ENCODE measurements around the gene STYXL1.
"Not testable (repeated sequence)": the region's sequence is repeated elsewhere in the genome, so short reads cannot be mapped to it uniquely, and the experiment has no call there.

Gene STYXL1, protein sequence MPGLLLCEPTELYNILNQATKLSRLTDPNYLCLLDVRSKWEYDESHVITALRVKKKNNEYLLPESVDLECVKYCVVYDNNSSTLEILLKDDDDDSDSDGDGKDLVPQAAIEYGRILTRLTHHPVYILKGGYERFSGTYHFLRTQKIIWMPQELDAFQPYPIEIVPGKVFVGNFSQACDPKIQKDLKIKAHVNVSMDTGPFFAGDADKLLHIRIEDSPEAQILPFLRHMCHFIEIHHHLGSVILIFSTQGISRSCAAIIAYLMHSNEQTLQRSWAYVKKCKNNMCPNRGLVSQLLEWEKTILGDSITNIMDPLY
- 8.7 to 11.2 (median 10.1) reads per million in 3 donors for total RNA-seq

DNA sequence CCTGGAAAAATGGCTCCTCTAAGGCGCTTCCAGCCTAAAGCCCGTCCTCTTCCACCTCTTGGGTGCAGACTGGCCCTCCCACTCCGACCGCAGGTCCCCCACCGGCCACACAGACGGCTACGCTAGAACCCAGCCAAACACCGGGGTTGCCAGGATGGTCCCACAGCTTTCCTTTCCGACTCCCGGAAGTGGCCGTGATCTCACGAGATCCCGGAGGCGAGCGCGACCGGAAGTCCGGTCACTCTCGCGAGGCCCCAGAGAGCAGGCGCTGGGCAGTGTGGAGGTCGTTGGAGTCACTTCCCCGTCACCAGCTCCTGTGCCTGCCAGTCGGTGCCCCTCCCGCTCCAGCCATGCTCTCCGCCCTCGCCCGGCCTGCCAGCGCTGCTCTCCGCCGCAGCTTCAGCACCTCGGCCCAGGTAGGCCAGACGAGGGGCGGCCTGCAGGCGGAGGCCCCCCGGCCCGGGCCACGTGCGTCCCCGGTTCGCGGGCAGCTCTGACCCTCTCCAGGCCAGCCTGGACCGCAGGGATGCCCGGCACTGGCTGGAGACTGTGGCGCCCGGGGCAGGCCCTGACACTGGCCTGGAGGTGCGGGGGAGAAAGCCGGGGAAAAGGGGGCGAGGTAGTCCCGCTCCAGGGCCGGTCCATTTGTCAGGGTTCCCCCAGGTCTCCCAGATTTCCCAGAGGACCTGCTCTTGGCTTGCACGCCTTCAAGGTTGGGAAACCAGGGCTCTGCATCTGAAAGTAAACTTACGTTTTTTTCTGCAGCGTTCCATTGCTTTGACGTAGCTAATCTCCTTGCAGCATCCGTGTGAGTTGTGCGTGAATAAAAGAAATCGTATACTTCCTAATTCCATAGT, at the start of gene STYXL1, which contains the start of gene MDH2:
STYXL1 (minus strand) TSS at position 190 of the 857 bp plus-strand sequence. CDS start 17,477 bp downstream, outside the sequence.
MDH2 (plus strand) TSS at position 296 of the 857 bp plus-strand sequence; CDS start at position 351, 55 bp downstream.
- H3K4me1 ChIP-seq (ENCODE audit: control insufficient read depth, insufficient read depth, low read length, poor library complexity, severe bottlenecking), result peaks cover 3% of the 10 kb centered on the region
- peak; percentile 76 to 85 (median 79) for DNase-seq
- no peaks in the 10 kb centered on the region for H3K9me3 ChIP-seq (ENCODE audit: control insufficient read depth, low read length)
- H3K27ac ChIP-seq (ENCODE audit: insufficient read depth, low read length, poor library complexity, severe bottlenecking), result peak within 1 kb of the TSS; percentile 80
- peaks cover 4% of the 10 kb centered on the region for H3K36me3 ChIP-seq (ENCODE audit: control insufficient read depth, insufficient read depth, low read length)
- peak within 1 kb of the TSS; percentile 91 for H3K4me3 ChIP-seq (ENCODE audit: insufficient read depth, low read depth, low read length, poor library complexity, severe bottlenecking)
- H3K27me3 ChIP-seq (replicated peaks; ENCODE audit: control insufficient read depth, insufficient read depth, low read length, poor library complexity, severe bottlenecking), result no peaks in the 10 kb centered on the region

DNA sequence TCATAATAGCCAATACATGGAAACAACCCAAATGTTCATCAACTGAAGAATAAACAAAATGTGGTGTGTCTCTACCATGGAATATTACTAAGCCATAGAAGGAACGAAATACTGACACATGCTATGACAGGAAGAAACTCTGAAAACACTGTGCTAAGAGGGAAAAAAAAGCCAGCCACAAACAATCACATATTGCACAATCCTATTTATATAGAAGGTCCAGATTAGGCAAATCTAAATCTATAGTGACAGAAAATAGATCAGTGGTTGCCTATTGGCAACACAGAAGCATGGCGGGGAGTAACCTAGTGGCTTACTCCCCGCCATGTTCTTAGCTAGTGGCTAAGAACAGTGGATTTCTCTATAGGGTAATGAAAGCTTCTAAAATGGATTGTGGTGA, 48.1 kb upstream of the STYXL1 start:
- no peaks in the 10 kb centered on the region for H3K27me3 ChIP-seq (replicated peaks; ENCODE audit: control insufficient read depth, insufficient read depth, low read length, poor library complexity, severe bottlenecking)
- no peaks in the 10 kb centered on the region for H3K36me3 ChIP-seq (ENCODE audit: control insufficient read depth, insufficient read depth, low read length)
- H3K4me3 ChIP-seq (ENCODE audit: insufficient read depth, low read depth, low read length, poor library complexity, severe bottlenecking), result no peak overlapping the region
- H3K9me3 ChIP-seq (ENCODE audit: control insufficient read depth, low read length), result no peaks in the 10 kb centered on the region
- no peak for DNase-seq
- H3K27ac ChIP-seq (ENCODE audit: insufficient read depth, low read length, poor library complexity, severe bottlenecking), result no peak overlapping the region
- no peaks in the 10 kb centered on the region for H3K4me1 ChIP-seq (ENCODE audit: control insufficient read depth, insufficient read depth, low read length, poor library complexity, severe bottlenecking)

DNA sequence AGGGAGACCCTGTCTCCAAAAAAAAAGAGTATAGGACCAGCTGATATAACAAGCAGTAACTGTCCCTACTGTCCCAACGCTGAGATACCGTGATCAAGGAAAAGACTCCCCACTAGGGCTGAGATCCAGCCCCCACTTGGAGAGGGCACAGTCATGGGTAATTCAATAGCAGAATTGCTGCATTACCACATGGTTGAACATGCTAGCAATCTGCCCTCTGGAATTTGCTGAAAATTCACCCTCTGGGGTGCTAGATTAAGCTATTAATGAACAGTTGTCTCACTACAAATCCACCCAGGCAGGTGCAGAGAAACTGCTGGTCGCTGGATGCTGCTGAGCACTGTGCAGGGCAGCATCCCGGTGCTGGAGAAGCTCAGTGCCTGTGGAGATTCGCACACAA, 46.5 kb upstream of the STYXL1 start:
- not testable (repeated sequence) for H3K27me3 ChIP-seq (replicated peaks; ENCODE audit: control insufficient read depth, insufficient read depth, low read length, poor library complexity, severe bottlenecking); H3K4me3 ChIP-seq (ENCODE audit: insufficient read depth, low read depth, low read length, poor library complexity, severe bottlenecking); H3K9me3 ChIP-seq (ENCODE audit: control insufficient read depth, low read length); H3K4me1 ChIP-seq (ENCODE audit: control insufficient read depth, insufficient read depth, low read length, poor library complexity, severe bottlenecking); DNase-seq; H3K36me3 ChIP-seq (ENCODE audit: control insufficient read depth, insufficient read depth, low read length); H3K27ac ChIP-seq (ENCODE audit: insufficient read depth, low read length, poor library complexity, severe bottlenecking)

DNA sequence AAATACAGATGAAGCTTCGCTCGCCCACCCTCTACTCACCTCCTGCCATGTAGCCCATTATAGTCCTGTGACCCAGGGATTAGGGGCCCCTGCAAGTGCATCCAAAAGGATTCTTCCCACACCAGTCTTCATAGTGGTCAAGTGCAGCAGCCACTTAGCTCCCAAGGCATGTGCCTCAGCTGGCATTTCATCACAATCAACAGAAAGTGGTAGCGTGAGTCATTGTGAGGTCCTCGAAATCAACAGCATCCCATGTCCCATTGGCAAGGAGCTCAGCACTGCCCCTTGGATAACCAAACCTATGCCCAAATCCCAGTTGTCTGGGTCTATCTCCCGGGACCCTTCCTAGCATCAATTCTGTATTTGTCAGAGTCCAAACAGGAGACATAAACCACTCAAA, 45.7 kb upstream of the STYXL1 start:
- not testable (repeated sequence) for H3K4me3 ChIP-seq (ENCODE audit: insufficient read depth, low read depth, low read length, poor library complexity, severe bottlenecking); H3K27ac ChIP-seq (ENCODE audit: insufficient read depth, low read length, poor library complexity, severe bottlenecking); H3K36me3 ChIP-seq (ENCODE audit: control insufficient read depth, insufficient read depth, low read length); H3K27me3 ChIP-seq (replicated peaks; ENCODE audit: control insufficient read depth, insufficient read depth, low read length, poor library complexity, severe bottlenecking); H3K9me3 ChIP-seq (ENCODE audit: control insufficient read depth, low read length); DNase-seq; H3K4me1 ChIP-seq (ENCODE audit: control insufficient read depth, insufficient read depth, low read length, poor library complexity, severe bottlenecking)

DNA sequence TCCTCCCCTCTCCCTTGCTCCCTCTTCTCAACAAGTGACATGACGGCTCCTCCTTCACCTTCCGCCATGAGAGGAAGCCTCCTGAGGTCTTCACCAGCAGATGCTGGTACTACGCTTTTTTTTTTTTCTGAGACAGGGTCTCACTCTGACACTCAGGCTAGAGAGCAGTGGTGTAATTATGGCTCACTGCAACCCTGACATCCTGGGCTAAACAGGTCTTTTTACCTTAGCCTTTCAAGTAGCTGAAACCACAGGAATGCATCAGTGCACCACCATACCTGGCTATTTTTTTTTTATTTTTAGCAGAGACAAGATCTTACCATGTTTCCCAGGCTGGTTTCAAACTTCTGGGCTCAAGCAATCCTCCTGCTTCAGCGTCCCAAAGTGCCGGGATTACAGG, 43.7 kb upstream of the STYXL1 start:
- no peaks in the 10 kb centered on the region for H3K4me1 ChIP-seq (ENCODE audit: control insufficient read depth, insufficient read depth, low read length, poor library complexity, severe bottlenecking)
- no peaks in the 10 kb centered on the region for H3K27me3 ChIP-seq (replicated peaks; ENCODE audit: control insufficient read depth, insufficient read depth, low read length, poor library complexity, severe bottlenecking)
- no peaks in the 10 kb centered on the region for H3K36me3 ChIP-seq (ENCODE audit: control insufficient read depth, insufficient read depth, low read length)
- H3K27ac ChIP-seq (ENCODE audit: insufficient read depth, low read length, poor library complexity, severe bottlenecking), result no peak overlapping the region
- no peak overlapping the region for H3K4me3 ChIP-seq (ENCODE audit: insufficient read depth, low read depth, low read length, poor library complexity, severe bottlenecking)
- DNase-seq, result no peak
- no peaks in the 10 kb centered on the region for H3K9me3 ChIP-seq (ENCODE audit: control insufficient read depth, low read length)

DNA sequence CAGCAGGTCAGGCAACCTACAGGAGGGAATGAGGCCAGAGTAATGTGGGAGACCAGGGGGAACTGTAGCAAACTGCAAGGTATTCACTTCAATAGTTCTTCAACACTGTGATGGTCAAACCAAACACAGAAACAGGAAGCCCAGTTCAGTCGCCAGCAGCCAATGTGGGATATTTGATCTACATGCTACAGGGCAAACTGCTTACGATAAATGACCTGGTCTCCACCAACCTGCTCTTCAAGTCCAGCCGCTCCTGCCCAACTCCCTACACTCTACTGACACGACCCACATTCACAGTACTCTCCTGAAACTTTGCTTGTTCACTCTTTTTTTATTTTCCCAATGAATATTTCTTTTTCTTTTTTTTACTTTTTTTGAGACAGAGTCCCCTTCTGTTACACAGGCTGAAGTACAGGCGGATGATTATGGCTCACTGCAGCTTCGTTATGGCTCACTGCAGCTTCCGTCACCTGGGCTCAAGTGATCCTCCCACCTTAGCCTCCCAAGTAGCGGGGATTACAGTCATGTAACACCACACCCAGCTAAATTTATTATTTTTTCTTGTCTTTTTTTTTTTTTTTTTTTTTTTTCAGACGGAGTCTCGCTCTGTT, 42.2 kb upstream of the STYXL1 start:
- no peak for DNase-seq
- Histone ChIP-seq H3K4me3 (ENCODE audit: insufficient read depth, low read depth, low read length, poor library complexity, severe bottlenecking) (no peak overlapping the region), H3K36me3 (ENCODE audit: control insufficient read depth, insufficient read depth, low read length) (no peaks in the 10 kb centered on the region), H3K9me3 (ENCODE audit: control insufficient read depth, low read length) (no peaks in the 10 kb centered on the region), H3K27me3 (replicated peaks; ENCODE audit: control insufficient read depth, insufficient read depth, low read length, poor library complexity, severe bottlenecking) (no peaks in the 10 kb centered on the region), H3K27ac (ENCODE audit: insufficient read depth, low read length, poor library complexity, severe bottlenecking) (no peak overlapping the region), H3K4me1 (ENCODE audit: control insufficient read depth, insufficient read depth, low read length, poor library complexity, severe bottlenecking) (no peaks in the 10 kb centered on the region)

DNA sequence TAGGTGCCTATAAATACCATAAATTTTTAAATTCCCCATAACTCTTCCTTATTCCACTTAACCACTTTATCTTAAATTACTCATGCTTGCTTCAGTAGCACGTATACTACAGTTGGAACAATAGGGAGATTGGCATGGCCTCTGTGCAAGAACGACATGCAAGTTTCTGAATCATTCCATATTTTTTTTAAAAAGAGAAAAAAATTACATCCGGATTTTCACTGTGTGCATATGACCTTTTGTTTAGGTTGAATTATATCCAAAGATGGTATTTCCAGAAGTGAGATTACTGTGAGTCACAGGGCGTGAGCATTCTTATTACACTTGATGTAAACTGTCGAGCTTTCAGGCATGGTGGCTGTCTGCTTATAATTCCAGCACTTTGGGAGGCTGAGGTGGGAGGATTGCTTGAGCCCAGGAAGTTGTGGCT, 39.6 kb upstream of the STYXL1 start:
- not testable (repeated sequence) for DNase-seq; H3K27me3 ChIP-seq (replicated peaks; ENCODE audit: control insufficient read depth, insufficient read depth, low read length, poor library complexity, severe bottlenecking); H3K9me3 ChIP-seq (ENCODE audit: control insufficient read depth, low read length); H3K36me3 ChIP-seq (ENCODE audit: control insufficient read depth, insufficient read depth, low read length); H3K4me1 ChIP-seq (ENCODE audit: control insufficient read depth, insufficient read depth, low read length, poor library complexity, severe bottlenecking); H3K4me3 ChIP-seq (ENCODE audit: insufficient read depth, low read depth, low read length, poor library complexity, severe bottlenecking); H3K27ac ChIP-seq (ENCODE audit: insufficient read depth, low read length, poor library complexity, severe bottlenecking)

DNA sequence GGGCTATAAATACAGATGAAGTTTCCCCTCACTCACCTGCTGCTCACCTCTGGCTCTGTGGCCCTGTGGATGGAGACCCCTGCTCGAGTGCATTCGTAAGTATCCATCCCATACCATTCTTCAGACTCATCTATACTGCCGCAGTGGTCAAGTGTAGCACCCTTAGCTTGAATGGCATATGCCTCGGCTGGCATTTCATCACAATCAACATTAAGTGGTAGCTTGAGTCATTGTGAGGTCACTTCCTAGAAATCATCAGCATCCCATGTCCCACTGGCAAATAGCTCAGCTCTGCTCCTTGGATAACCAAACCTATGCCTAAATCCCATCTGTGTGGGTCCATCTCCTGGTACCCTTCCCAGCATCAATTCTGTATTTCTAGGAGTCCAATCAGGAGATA, 38.3 kb upstream of the STYXL1 start:
- H3K27ac ChIP-seq (ENCODE audit: insufficient read depth, low read length, poor library complexity, severe bottlenecking), result no peak overlapping the region
- DNase-seq, result no peak

DNA sequence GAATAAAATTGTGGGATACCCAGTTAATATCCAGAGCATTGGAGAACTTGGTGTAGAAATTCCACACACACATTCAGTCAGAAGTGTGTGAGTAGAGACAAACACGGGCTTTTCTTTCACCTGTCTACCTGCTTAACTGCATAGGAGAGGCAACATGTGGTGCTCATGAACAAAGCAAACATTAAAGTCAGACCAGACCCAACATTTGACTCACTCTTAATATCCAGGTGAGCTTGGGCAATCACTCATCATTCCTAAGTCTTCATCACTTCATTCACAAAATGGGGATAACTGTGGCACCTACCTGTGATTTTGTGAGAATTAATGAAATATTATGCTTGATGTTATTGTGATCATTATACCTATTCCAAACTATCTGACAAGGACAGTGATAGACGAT, 36.3 kb upstream of the STYXL1 start:
- not testable (repeated sequence) for H3K4me3 ChIP-seq (ENCODE audit: insufficient read depth, low read depth, low read length, poor library complexity, severe bottlenecking); H3K27me3 ChIP-seq (replicated peaks; ENCODE audit: control insufficient read depth, insufficient read depth, low read length, poor library complexity, severe bottlenecking); H3K4me1 ChIP-seq (ENCODE audit: control insufficient read depth, insufficient read depth, low read length, poor library complexity, severe bottlenecking); DNase-seq; H3K36me3 ChIP-seq (ENCODE audit: control insufficient read depth, insufficient read depth, low read length); H3K27ac ChIP-seq (ENCODE audit: insufficient read depth, low read length, poor library complexity, severe bottlenecking); H3K9me3 ChIP-seq (ENCODE audit: control insufficient read depth, low read length)

More for the DNA sequence above, 38.3 kb upstream of the STYXL1 start:
- no peaks in the 10 kb centered on the region for H3K36me3 ChIP-seq (ENCODE audit: control insufficient read depth, insufficient read depth, low read length)
- no peak overlapping the region for H3K4me3 ChIP-seq (ENCODE audit: insufficient read depth, low read depth, low read length, poor library complexity, severe bottlenecking)
- no peaks in the 10 kb centered on the region for H3K9me3 ChIP-seq (ENCODE audit: control insufficient read depth, low read length)
- H3K27me3 ChIP-seq (replicated peaks; ENCODE audit: control insufficient read depth, insufficient read depth, low read length, poor library complexity, severe bottlenecking), result no peaks in the 10 kb centered on the region
- H3K4me1 ChIP-seq (ENCODE audit: control insufficient read depth, insufficient read depth, low read length, poor library complexity, severe bottlenecking), result no peaks in the 10 kb centered on the region

DNA sequence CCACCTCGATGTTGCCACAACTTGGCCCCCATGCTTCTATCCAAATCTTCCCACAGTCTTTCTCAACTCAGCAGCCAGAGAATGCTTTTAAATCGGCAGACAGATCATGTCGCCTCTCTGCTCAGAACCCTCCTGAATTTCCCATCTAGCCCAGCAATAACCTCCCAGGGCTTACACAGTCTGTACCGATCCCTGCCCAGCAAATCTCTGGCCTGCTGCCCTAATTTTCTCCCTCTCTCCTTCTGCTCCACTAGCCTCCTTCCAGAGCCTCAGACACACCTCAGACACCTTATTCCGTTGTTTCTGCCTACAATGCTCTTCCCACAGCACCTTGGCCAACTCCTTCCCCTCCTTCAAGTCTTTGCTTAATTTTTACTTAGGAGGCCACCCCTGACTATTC, 32.4 kb upstream of the STYXL1 start:
- H3K9me3 ChIP-seq (ENCODE audit: control insufficient read depth, low read length), result no peaks in the 10 kb centered on the region
- no peak overlapping the region for H3K27ac ChIP-seq (ENCODE audit: insufficient read depth, low read length, poor library complexity, severe bottlenecking)
- H3K27me3 ChIP-seq (replicated peaks; ENCODE audit: control insufficient read depth, insufficient read depth, low read length, poor library complexity, severe bottlenecking), result no peaks in the 10 kb centered on the region
- no peaks in the 10 kb centered on the region for H3K36me3 ChIP-seq (ENCODE audit: control insufficient read depth, insufficient read depth, low read length)
- no peak overlapping the region for H3K4me3 ChIP-seq (ENCODE audit: insufficient read depth, low read depth, low read length, poor library complexity, severe bottlenecking)
- DNase-seq, result no peak
- H3K4me1 ChIP-seq (ENCODE audit: control insufficient read depth, insufficient read depth, low read length, poor library complexity, severe bottlenecking), result no peaks in the 10 kb centered on the region

All from effector memory CD4-positive, alpha-beta T cell (primary cell).